ENCODE measurements around the gene ITGA7. TPM values are rescaled to one million over a fixed set of nuclear protein-coding genes. Genes with fewer than 3 reads are reported as not detected.

The ITGA7 gene
- total RNA-seq, 1 donor from 2014 or later = 1.3 TPM

DNA sequence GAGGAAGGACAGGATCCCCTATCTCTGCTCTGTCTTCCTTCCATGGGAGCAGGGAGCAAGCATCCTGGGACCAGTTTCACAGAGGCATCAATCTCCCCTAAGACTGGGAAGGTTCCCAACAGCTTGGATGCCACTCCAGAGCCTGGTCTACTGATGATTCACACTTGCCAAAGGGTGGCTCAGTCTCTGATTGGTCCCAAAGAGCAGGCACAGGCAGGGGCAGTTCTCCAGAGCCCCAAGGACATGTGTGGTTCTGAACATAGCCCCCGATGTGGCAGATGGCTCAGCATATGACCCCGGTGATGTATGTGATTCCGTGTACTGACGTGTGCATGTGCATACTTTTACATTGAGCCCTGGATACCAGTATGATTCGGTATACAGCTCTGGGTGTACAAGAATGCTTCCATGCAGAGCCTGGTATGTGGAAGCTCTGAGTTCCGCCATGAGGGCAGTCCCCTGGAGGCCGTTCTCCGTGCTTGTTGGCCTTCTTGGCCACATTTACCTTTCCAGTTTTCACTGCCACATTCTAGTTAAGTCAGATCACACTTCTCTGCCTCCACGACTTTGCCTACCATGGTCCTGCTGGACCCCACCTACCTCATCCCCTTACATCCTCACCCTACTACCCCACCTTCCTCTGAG lies 21.2 kb downstream of the ITGA7 start:
- intact Hi-C loops (cut with micrococcal nuclease) = no loop called here

DNA sequence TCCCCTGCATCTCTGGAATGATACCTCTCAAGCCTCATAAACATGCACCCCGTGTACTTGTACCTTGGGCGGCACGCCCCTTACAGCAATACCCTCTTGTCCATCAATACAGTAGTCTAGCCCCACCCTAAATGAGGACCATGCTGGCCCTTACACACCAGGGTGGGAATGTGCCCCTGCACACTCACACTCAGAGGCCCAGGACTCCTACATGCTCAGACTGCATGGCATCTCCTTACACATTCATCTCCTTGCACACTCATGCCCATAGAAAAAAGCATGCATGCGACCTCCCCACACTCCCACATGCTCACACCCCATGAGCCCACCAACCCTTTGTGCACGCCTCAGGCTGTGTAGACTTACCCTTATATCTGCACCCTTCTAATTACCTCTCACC lies 22.0 kb downstream of the ITGA7 start:
- intact Hi-C loops (cut with micrococcal nuclease) = no loop called here

DNA sequence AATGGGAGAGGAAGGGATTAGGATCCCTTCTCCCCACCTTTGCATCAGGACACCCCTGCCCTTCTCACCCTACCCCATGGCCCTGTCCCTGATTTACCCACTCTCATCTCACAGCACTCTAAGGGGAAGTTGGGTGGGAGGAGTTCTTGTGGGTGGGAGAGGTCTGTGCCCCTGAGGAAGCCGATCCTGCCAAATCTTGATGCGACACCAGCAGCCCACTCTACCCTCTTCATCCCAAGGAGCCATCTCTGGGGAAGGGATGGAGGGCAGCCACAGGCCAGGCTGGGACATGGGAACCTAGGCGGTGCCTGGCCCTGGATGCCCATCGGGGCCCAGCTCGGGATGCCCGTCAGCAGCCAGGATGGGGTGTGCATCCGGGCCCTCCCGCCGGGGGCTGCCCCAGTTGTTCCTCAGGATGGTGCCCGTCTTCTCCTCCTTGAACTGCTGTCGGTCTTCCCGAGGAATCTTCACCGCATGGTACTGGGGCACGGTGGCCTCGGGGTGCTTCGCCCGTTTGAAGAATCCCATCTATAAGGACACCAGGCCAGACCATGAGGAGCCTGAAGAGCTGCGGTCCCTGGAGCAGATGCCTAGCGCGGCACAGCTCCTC lies 22.8 kb downstream of the ITGA7 start:
- intact Hi-C loops (cut with micrococcal nuclease) = no loop called here

DNA sequence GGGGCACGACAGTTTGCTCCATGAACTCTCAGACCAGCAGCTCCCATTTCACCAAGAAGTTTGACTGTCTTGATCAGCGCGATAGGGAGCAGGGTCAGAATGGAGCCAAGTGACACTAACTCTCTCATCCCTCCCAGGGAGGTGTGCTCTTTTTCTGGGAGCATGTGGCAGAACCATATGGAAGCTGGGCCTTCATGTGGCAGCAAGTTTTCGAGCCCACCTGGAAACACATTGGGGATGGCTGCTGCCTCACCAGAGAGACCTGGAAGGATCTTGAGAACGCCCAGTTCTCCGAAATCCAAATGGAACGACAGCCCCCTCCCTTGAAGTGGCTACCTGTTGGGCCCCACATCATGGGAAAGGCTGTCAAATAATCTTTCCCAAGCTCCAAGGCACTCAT lies 24.0 kb downstream of the ITGA7 start:
- intact Hi-C loops (cut with micrococcal nuclease) = no loop called here

DNA sequence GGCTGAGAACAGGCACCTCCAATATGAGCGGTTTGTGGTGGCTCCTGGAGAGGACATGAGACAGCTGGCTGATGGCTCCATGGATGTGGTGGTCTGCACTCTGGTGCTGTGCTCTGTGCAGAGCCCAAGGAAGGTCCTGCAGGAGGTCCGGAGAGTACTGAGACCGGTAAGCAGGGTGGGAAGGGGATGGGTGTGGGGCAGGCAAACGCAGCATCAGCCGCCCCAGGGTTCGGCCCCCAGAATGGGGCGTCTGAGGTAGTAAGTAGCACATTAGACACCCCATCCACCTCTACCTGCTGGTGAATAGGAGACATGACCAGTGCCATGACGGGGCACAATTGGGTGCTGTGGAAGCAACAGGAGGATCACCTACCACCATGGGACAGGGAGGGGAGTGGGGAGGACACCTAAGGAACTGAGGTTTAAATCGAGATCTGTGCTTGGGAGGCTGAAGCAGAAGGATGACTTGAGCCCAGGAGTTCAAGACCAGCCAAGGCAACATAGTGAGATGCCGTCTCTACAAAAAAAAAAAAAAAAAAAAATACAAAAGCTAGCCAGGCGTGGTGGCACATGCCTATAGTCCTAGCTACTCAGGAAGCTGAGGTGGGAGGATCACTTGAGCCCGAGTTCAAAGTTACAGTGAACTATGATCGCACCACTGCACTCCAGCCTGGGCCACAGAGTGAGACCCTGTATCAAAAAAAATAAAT lies 25.5 kb downstream of the ITGA7 start:
- intact Hi-C loops (cut with micrococcal nuclease) = no loop called here

DNA sequence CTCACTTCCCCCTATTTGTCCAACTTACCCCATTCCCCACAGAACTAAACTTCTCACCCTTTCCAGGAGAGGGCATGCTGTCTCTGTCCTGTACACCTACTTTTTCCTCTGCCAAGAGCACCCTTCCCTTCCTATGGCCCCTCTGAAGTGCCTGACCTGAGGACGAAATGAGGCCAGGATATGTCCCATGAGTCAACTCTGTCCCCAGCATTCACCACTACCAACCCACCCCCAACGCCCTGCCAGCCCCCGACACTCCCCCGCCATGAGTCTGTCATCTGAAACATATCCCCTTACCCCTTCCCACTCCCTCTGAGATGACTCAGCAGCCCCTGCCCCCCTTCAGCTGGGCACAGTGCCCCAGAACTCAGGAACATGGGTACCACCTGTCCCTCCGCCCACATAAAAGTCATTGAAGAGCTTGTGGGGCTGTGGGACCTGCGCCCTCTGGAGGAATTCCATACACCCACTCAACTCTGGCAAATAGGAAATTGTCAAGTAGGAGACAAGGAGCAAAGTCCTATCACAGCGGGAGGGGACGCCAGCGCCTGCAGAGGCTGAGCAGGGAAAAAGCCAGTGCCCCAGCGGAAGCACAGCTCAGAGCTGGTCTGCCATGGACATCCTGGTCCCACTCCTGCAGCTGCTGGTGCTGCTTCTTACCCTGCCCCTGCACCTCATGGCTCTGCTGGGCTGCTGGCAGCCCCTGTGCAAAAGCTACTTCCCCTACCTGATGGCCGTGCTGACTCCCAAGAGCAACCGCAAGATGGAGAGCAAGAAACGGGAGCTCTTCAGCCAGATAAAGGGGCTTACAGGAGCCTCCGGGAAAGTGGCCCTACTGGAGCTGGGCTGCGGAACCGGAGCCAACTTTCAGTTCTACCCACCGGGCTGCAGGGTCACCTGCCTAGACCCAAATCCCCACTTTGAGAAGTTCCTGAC lies 26.3 kb downstream of the ITGA7 start:
- intact Hi-C loops (cut with micrococcal nuclease) = no loop called here

DNA sequence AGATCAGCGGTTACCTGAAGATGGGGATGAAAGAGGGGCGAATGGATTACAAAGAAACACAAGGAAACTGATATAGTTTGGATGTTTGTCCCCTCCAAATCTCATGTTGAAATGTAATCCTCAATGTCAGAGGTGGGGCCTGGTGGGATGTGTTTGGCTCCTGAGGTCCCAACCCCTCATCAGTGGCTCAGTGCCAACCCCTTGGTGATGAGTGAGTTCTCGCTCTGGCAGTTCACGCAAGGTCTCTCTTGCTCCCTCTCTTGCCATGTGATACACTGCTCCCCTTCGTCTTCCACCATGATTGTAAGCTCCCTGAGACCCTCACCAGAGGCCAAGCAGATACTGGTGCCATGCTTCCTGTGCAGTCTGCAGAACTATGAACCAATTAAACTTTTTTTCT lies 28.0 kb downstream of the ITGA7 start:
- intact Hi-C loops (cut with micrococcal nuclease) = no loop called here

DNA sequence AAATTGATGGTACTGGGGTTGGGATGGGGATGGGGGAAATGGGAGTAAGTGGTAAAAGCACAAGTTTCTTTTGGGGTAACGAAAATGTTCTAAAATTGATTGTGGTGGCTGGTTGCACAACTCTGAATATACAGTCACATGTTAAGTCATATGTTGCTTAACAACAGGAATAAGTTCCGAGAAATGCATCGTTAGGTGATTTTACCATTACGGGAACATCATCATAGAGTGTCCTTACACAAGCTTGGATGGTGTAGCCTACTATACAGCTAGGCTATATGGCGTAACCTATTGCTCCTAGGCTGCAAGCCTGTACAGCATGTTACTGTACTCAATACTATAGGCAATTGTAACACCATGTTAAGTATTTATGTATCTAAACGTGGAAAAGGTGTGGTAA lies 31.0 kb downstream of the ITGA7 start:
- intact Hi-C loops (cut with micrococcal nuclease) = no loop called here

DNA sequence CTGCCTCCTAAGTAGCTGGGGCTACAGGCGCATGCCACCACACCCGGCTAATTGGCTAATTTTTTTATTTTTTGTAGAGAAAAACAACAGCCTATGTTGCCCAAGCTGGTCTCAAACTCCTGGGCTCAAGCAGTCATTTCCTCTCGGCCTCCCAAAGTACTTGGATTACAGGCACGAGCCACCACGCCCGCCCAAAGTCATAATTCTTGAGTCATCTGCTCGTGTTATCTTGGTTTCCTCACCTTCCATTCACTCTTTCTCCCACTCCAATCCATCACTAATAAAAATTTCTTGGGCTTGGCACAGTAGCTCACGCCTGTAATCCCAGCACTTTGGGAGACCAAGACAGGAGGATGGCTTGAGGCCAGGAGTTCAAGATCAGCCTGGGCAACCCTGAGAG lies 32.0 kb downstream of the ITGA7 start:
- intact Hi-C loops (cut with micrococcal nuclease) = no loop called here

DNA sequence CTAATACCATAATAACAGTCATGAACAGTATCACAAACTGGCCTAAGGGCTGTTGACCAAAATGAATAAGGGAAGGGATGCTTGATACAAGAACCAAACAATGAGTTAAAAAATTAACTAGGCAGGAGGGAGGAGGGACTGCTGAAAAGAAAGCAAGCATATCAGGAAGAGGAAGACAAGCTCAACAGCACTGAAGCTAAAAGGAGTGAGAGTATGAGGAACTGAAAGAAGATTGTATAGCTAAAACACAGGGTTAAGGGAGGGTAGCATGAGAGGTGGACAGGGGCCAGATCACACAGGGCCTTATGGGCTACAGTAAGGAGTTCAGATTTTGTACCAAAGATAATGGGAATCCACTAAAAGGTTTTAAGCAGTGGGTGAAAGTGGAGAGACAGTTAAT lies 34.1 kb downstream of the ITGA7 start:
- intact Hi-C loops (cut with micrococcal nuclease) = no loop called here

DNA sequence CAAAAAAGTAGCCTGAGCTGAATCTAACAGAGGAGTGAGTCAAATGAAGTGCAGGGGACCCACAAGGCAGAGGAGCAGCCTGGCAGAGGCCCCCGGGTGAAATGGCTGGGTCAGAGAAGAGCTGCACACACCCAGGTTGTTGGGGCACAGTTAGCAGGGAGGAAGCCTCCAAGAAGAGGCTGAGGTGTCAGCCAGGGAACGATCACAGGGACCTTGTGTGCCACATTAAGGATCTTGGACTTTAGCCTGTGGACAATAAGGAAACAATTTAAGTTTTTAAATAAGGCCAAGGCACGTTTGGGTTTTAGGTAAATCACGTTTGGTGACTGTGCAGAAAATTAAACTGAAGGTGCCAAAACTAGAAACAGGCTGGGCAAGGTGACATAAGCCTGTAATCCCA lies 36.0 kb downstream of the ITGA7 start:
- intact Hi-C loops (cut with micrococcal nuclease) = no loop called here

DNA sequence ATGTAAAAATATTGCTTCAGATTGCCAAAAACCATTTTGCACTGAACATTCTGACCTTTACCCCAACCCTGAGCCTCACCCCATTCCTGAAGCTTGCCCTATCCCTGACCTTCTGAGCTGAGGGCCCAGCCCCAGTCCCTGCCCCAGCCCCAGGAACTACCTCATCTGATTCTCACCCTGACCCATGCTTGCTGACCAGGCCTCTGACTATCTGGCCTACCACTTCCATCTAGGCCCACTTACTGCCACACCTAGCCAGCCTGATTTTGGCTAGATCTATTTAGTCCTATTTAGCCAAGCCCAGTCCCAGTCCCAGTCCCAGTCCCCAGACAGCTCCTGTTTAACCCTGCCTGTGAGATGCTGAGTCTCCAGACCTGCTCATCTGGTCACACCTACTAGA lies 37.4 kb downstream of the ITGA7 start:
- intact Hi-C loops (cut with micrococcal nuclease) = no loop called here

DNA sequence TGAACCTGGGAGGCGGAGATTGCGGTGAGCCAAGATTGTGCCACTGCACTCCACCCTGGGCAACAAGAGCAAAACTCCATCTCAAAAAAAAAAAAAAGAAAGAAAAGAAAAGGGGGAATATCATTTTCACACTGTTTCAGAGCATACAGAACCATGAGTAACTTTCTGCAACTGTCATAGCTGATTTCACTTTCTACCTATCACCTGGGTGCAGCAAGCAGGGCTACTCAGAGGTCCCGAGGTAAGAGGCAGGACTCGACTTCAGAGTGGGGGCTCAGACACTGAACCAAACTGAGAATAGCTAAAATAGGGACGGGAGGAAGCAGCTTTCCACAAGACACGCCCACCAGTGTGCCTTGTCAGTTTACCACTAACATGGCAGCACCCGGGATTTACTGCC lies 41.2 kb downstream of the ITGA7 start:
- intact Hi-C loops (cut with micrococcal nuclease) = no loop called here

DNA sequence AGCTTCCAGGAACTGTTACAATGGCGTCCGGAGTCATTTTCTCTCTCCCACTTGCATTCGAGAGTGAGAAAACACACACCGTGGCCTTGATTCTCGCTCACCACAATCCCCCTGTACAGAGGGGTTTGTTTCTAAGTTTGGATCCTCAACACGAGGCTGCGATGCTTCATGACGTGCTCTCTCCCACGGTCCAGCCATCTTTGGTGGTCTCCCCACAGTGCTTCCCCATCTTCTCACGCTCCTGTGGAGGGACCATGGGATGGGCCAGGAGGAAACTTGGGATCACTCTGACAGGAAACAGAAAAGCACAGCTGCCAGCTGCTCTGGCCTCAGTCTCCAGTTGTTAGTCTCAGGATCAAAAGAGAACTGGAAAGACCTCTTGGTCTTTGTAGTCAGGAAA lies 42.9 kb downstream of the ITGA7 start:
- intact Hi-C loops (cut with micrococcal nuclease) = no loop called here

DNA sequence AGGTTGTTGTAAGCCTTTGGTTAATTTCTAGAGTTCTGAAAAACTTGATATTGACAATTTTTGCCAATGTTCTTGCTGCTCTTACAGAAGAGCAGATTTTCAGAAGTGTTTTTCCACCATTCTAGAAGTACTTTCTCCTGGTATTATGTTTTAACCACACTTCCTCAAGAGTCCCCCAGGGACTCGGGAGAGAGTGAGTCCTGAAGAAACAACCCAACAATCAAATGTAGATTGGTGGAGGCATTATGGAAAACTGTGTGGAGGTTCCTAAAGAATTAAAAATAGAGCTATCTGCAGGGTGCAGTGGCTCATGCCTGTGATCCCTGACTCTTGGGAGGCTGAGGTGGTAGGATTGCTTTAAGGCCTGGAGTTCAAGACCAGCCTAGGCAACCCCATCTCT lies 44.3 kb downstream of the ITGA7 start:
- intact Hi-C loops (cut with micrococcal nuclease) = no loop called here

DNA sequence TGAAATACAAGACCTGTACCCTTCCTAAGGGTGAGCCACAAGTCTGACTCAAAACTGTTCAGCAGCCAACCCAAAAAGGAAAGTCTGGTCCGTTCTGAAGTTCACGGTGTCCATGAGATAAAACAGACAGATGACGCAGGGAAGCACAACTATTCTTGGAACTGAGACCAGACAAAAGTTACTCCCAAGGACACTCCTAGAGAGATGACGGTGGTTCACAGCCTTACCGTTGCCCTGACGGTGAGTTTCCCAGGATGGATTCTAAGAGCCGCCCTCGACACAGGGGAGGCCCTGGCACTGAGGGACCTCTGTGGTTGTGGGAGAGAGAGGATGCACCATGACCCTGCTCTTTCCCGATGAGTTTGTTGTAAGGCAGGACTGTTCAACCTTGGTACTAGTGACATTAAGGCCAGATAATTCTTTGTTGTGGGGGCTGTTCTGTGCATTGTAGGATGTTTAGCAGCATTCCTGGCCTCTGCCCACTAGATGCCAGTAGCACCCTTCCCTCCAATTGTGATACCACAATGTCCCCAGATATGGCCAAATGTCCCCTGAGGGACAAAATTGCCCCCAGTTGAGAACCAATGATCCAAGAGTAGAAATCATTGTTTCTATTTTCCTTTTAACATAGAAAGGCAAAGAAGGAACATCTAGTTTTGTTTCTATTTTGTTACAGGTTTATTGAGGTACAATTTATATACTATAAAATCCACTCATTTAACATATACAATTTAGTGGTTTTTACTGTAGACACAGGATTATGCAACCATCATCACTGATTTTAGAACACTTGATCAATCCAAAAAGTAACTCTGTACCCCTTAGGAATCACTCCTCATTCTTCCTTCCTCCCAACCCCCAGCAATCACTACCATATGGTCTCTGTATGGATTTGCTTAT lies 48.0 kb downstream of the ITGA7 start:
- intact Hi-C loops (cut with micrococcal nuclease) = no loop called here

DNA sequence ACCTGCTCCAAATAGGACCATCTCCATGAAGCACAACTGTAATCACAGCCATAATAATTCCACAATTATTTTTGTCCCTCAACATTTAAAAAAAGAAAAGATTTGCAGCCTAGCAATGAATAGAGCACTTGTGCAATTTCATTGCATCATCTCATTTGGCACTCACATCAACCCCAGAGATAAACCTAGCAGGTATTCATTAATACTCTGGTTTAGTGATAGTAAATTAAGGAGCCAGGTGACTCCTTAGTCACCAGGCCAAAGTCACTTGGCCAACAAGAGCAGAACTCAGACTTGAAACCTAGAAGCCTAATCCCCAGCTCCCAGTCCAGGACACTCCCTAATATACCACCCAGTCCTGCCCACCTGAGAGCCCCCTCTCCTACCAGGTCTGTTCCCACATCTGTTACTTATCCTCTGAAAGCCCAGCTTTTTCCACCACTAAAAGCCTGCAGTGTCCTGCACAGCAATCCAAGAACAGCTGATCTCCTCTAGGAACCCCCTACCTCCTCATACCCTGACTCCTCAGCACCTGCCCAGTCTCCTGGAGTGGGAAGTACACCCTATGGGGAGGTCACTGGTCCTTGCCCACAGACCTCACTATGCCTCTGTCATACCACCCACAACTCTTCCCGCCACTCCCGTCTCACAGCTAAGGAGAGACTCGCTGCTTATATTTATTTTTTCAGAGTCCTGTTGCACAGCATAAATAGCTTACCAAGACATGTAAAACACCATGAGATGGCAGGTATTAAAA lies 48.9 kb downstream of the ITGA7 start:
- intact Hi-C loops (cut with micrococcal nuclease) = no loop called here

DNA sequence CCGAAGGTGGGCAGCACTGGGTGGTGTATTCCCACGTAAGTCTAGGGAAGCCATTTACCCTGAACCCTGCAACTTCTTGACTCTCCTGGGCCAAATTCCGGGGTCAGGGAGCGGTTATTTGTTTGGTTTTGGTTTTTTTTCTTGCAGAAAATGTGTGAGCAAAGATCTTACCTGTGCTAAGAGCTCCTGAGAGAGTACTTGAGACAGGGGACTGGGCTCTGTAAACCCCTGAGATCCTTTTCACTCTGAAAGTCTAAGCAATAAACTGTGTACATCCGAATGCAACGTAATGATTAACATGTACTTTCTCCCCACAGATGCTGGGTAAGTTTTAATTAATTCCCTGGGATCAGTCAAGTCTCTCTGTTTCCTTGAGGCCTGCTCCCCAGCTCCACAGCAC lies 49.5 kb downstream of the ITGA7 start:
- intact Hi-C loops (cut with micrococcal nuclease) = no loop called here

DNA sequence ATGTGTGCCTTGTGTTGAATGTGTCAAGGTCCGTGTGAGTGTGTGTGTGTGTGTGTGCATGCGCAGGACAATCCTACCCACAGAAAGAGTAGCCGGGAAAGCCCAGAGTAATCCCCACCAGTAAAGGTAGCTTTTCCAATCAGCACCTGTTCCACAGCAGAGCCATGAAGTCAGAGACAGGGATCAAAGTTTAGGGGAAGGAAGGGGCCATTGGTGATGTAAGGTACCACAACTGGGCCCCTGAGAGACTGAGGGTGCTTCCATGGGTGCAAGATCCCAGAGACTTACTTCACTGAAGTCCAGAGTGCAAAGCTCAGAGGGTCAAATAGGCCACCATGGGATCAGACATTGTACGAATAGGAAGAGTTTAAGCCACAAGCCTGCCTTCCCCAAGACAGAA lies 50.5 kb downstream of the ITGA7 start:
- intact Hi-C loops (cut with micrococcal nuclease) = no loop called here
